ENCODE results near the gene HSPB9.

GRCh38 chr17:42142371-42142896, 19.8 kb downstream of the HSPB9 start:
- TF ChIP-seq ZNF8 (CRISPR knock-in tag; IDR thresholded peaks at IDR 0.05) (no peak), CSDC2 (CRISPR knock-in tag; IDR thresholded peaks at IDR 0.05) (no peak), TOX (CRISPR knock-in tag; IDR thresholded peaks at IDR 0.05; ENCODE audit: borderline replicate concordance) (no peak), PPARA (CRISPR knock-in tag; IDR thresholded peaks at IDR 0.05; ENCODE audit: borderline replicate concordance) (no peak), ZFP30 (CRISPR knock-in tag; IDR thresholded peaks at IDR 0.05) (no peak), ZNF70 (CRISPR knock-in tag; IDR thresholded peaks at IDR 0.05) (no peak), ESRRG (CRISPR knock-in tag; IDR thresholded peaks at IDR 0.05) (no peak), RARB (CRISPR knock-in tag; IDR thresholded peaks at IDR 0.05) (no peak), GLIS3 (CRISPR knock-in tag; IDR thresholded peaks at IDR 0.05) (no peak), ARNTL (CRISPR knock-in tag; IDR thresholded peaks at IDR 0.05; ENCODE audit: borderline replicate concordance, low read depth) (no peak)
- TF ChIP-seq, protein P1, sequence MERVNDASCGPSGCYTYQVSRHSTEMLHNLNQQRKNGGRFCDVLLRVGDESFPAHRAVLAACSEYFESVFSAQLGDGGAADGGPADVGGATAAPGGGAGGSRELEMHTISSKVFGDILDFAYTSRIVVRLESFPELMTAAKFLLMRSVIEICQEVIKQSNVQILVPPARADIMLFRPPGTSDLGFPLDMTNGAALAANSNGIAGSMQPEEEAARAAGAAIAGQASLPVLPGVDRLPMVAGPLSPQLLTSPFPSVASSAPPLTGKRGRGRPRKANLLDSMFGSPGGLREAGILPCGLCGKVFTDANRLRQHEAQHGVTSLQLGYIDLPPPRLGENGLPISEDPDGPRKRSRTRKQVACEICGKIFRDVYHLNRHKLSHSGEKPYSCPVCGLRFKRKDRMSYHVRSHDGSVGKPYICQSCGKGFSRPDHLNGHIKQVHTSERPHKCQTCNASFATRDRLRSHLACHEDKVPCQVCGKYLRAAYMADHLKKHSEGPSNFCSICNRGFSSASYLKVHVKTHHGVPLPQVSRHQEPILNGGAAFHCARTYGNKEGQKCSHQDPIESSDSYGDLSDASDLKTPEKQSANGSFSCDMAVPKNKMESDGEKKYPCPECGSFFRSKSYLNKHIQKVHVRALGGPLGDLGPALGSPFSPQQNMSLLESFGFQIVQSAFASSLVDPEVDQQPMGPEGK (CRISPR knock-in tag; IDR thresholded peaks at IDR 0.05; ENCODE audit: borderline replicate concordance) = no peak
- TF ChIP-seq, protein P2, sequence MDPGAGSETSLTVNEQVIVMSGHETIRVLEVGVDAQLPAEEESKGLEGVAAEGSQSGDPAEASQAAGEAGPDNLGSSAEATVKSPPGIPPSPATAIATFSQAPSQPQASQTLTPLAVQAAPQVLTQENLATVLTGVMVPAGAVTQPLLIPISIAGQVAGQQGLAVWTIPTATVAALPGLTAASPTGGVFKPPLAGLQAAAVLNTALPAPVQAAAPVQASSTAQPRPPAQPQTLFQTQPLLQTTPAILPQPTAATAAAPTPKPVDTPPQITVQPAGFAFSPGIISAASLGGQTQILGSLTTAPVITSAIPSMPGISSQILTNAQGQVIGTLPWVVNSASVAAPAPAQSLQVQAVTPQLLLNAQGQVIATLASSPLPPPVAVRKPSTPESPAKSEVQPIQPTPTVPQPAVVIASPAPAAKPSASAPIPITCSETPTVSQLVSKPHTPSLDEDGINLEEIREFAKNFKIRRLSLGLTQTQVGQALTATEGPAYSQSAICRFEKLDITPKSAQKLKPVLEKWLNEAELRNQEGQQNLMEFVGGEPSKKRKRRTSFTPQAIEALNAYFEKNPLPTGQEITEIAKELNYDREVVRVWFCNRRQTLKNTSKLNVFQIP (CRISPR knock-in tag; IDR thresholded peaks at IDR 0.05; ENCODE audit: borderline replicate concordance, low read depth) = no peak
